Measurements from ENCODE around the gene LIPT1.

Gene LIPT1

GRCh38 chr2:99158599-99158998, 3.8 kb downstream of the LIPT1 start:
- TF ChIP-seq Cebpa-rat (IDR thresholded peaks at IDR 0.05) = no peak
- H3K36me3 ChIP-seq = peaks cover 38 to 67% (median 57%) of the 10 kb centered on the region in 11 experiments

GRCh38 chr2:99159594-99159993, 4.8 kb downstream of the LIPT1 start:
- H3K27ac ChIP-seq = no peak overlapping the region
- no peak for TF ChIP-seq Cebpa-rat (IDR thresholded peaks at IDR 0.05)

More at GRCh38 chr2:99158599-99158998, 3.8 kb downstream of the LIPT1 start:
- H3K4me2 ChIP-seq = no peak overlapping the region
- H3K4me3 ChIP-seq = no peak overlapping the region
- H3K9ac ChIP-seq = no peak overlapping the region
- no peaks in the 10 kb centered on the region; a peak in 1 of 22 replicates for H4K20me1 ChIP-seq
- no peaks in the 10 kb centered on the region for H3K9me3 ChIP-seq (replicated peaks in 1 of 11)
- peaks cover 24 to 33% (median 28%) of the 10 kb centered on the region in 10 experiments for H3K4me1 ChIP-seq
- H3K27ac ChIP-seq = no peak overlapping the region
- no peaks in the 10 kb centered on the region for H3K27me3 ChIP-seq

GRCh38 chr2:99166218-99166617, 11.5 kb downstream of the LIPT1 start:
- peaks cover 66 to 96% (median 76%) of the 10 kb centered on the region in 11 experiments for H3K36me3 ChIP-seq
- H3K4me1 ChIP-seq = peaks cover 0 to 13% (median 0%) of the 10 kb centered on the region in 10 experiments; a peak in 6 of 20 replicates
- H3K27ac ChIP-seq = no peak overlapping the region
- no peak overlapping the region for H3K9ac ChIP-seq
- no peak overlapping the region for H3K4me2 ChIP-seq
- no peaks in the 10 kb centered on the region for H3K27me3 ChIP-seq
- H4K20me1 ChIP-seq = peaks cover 0 to 16% (median 0%) of the 10 kb centered on the region in 11 experiments; a peak in 9 of 22 replicates
- H3K9me3 ChIP-seq (replicated peaks in 1 of 11) = no peaks in the 10 kb centered on the region
- no peak for TF ChIP-seq Cebpa-rat (IDR thresholded peaks at IDR 0.05)
- no peak overlapping the region for H3K4me3 ChIP-seq

More at GRCh38 chr2:99159594-99159993, 4.8 kb downstream of the LIPT1 start:
- no peaks in the 10 kb centered on the region for H3K9me3 ChIP-seq (replicated peaks in 1 of 11)
- H4K20me1 ChIP-seq = no peaks in the 10 kb centered on the region; a peak in 2 of 22 replicates
- no peak overlapping the region for H3K9ac ChIP-seq
- no peak overlapping the region for H3K4me2 ChIP-seq
- no peak overlapping the region for H3K4me3 ChIP-seq
- H3K36me3 ChIP-seq = peaks cover 42 to 73% (median 59%) of the 10 kb centered on the region in 11 experiments
- H3K27me3 ChIP-seq = no peaks in the 10 kb centered on the region
- peaks cover 15 to 24% (median 19%) of the 10 kb centered on the region in 10 experiments for H3K4me1 ChIP-seq

GRCh38 chr2:99169534-99169933, 14.8 kb downstream of the LIPT1 start:
- H3K27ac ChIP-seq = no peak overlapping the region
- no peaks in the 10 kb centered on the region for H3K27me3 ChIP-seq
- peaks cover 0 to 16% (median 0%) of the 10 kb centered on the region in 10 experiments; a peak in 6 of 20 replicates for H3K4me1 ChIP-seq
- no peak overlapping the region for H3K9ac ChIP-seq
- peaks cover 72 to 96% (median 87%) of the 10 kb centered on the region in 11 experiments for H3K36me3 ChIP-seq
- peaks cover 0 to 44% (median 0%) of the 10 kb centered on the region in 11 experiments; a peak in 9 of 22 replicates for H4K20me1 ChIP-seq
- no peak for TF ChIP-seq Cebpa-rat (IDR thresholded peaks at IDR 0.05)
- H3K4me2 ChIP-seq = peak overlapping the region in 3 of 11 experiments; percentile 58 to 68 (median 61); a peak in 5 of 22 replicates
- H3K4me3 ChIP-seq = no peak overlapping the region
- H3K9me3 ChIP-seq (replicated peaks in 1 of 11) = no peaks in the 10 kb centered on the region

GRCh38 chr2:99171377-99172140, 16.8 kb downstream of the LIPT1 start:
- Histone ChIP-seq H3K4me2 (no peak overlapping the region), H3K4me3 (no peak overlapping the region), H3K27ac (no peak overlapping the region), H4K20me1 (peaks cover 0 to 59% (median 0%) of the 10 kb centered on the region in 11 experiments; a peak in 8 of 22 replicates), H3K4me1 (peaks cover 0 to 26% (median 0%) of the 10 kb centered on the region in 10 experiments; a peak in 6 of 20 replicates), H3K9ac (no peak overlapping the region), H3K27me3 (no peaks in the 10 kb centered on the region), H3K36me3 (peaks cover 57 to 76% (median 70%) of the 10 kb centered on the region in 11 experiments), H3K9me3 (replicated peaks in 1 of 11) (no peaks in the 10 kb centered on the region)
- TF ChIP-seq Cebpa-rat (IDR thresholded peaks at IDR 0.05) = no peak

GRCh38 chr2:99180755-99181623, 26.2 kb downstream of the LIPT1 start, which contains the start of the genes MITD1 and MRPL30:
Gene MITD1 (minus strand): TSS chr2:99181058. CDS start chr2:99180981, 77 bp downstream.
Gene MRPL30 (plus strand): TSS chr2:99181184. CDS start chr2:99186204, 5,020 bp downstream.
- TF ChIP-seq Cebpa-rat (IDR thresholded peaks at IDR 0.05) = no peak
- H3K4me1 ChIP-seq = peaks cover 21 to 41% (median 33%) of the 10 kb centered on the region in 10 experiments

GRCh38 chr2:99181624-99182000, 26.8 kb downstream of the LIPT1 start:
- Histone ChIP-seq H4K20me1 (peaks cover 0 to 47% (median 14%) of the 10 kb centered on the region in 11 experiments; a peak in 14 of 22 replicates), H3K9me3 (replicated peaks in 1 of 11) (no peaks in the 10 kb centered on the region), H3K4me2 (peak overlapping the region; percentile 77 to 97 (median 86)), H3K9ac (peak overlapping the region; percentile 78 to 89 (median 85)), H3K27ac (peak overlapping the region; percentile 61 to 86 (median 80); a peak in 21 of 22 replicates), H3K27me3 (no peaks in the 10 kb centered on the region), H3K4me3 (peak overlapping the region; percentile 72 to 92 (median 84)), H3K36me3 (peaks cover under 1 to 26% (median 15%) of the 10 kb centered on the region in 11 experiments; a peak in 20 of 22 replicates), H3K4me1 (peaks cover 21 to 41% (median 33%) of the 10 kb centered on the region in 10 experiments)
- no peak for TF ChIP-seq Cebpa-rat (IDR thresholded peaks at IDR 0.05)

More at GRCh38 chr2:99180755-99181623, 26.2 kb downstream of the LIPT1 start, which contains the start of the genes MITD1 and MRPL30:
- Histone ChIP-seq H3K27ac (peak within 1 kb of the TSS; percentile 66 to 86 (median 80); a peak in 21 of 22 replicates), H3K4me2 (peak within 1 kb of the TSS; percentile 80 to 97 (median 88)), H3K27me3 (no peaks in the 10 kb centered on the region), H3K36me3 (peaks cover 0 to 23% (median 9%) of the 10 kb centered on the region in 11 experiments; a peak in 12 of 22 replicates), H3K4me3 (peak within 1 kb of the TSS; percentile 72 to 92 (median 84)), H3K9ac (peak within 1 kb of the TSS; percentile 78 to 89 (median 85)), H4K20me1 (peaks cover 0 to 41% (median 16%) of the 10 kb centered on the region in 11 experiments; a peak in 13 of 22 replicates), H3K9me3 (replicated peaks in 1 of 11) (no peaks in the 10 kb centered on the region)

- TF ChIP-seq Cebpa-rat (IDR thresholded peaks at IDR 0.05) = no peak
- Histone ChIP-seq H3K9me3 (replicated peaks in 1 of 11) (no peaks in the 10 kb centered on the region), H3K4me1 (peaks cover 21 to 41% (median 33%) of the 10 kb centered on the region in 10 experiments), H4K20me1 (peaks cover 0 to 43% (median 18%) of the 10 kb centered on the region in 11 experiments; a peak in 14 of 22 replicates), H3K4me2 (peak overlapping the region in 8 of 11 experiments; percentile 2 to 97 (median 84); a peak in 10 of 22 replicates), H3K27me3 (no peaks in the 10 kb centered on the region), H3K4me3 (no peak overlapping the region), H3K9ac (no peak overlapping the region), H3K36me3 (peaks cover 14 to 32% (median 23%) of the 10 kb centered on the region in 11 experiments), H3K27ac (no peak overlapping the region)
Observed at GRCh38 chr2:99183025-99183424, 28.3 kb downstream of the LIPT1 start.

All from BLaER1 treated with 17β-estradiol and CSF1 and Interleukin-3, amounts not matched to agents 10 nM and 100 nM (cell line).